Neural cell (in vitro differentiated cells): ENCODE data around the gene FOXP2. TPM values are rescaled to one million over a fixed set of nuclear protein-coding genes. Genes with fewer than 3 reads are reported as not detected.
"Not testable (repeated sequence)": the region's sequence is repeated elsewhere in the genome, so short reads cannot be mapped to it uniquely, and the experiment has no call there.

ENCODE experiments used
- H2AFZ ChIP-seq: fragments of 200-600, 300-800 bp; sonication (generic), shearing (Covaris generic); 2 replicates; pipeline ENCODE4 v1.6.0; 2014; ENCODE audit warnings: low read depth, mild to moderate bottlenecking, antibody characterized with exemption, low read length, moderate library complexity
- H3F3A ChIP-seq: fragments of 200-600 bp; shearing (Covaris generic); 2 replicates; pipeline ENCODE4 v1.6.1; 2016; ENCODE audit warnings: mild to moderate bottlenecking, moderate library complexity, mixed read lengths, antibody characterized with exemption, low read length; ENCODE audit not compliant: insufficient read depth, poor library complexity, severe bottlenecking
- H3K27ac ChIP-seq: fragments of 200-600, 300-800 bp; sonication (generic), shearing (Covaris generic); 2 replicates; pipeline ENCODE4 v1.5.1; 2014; ENCODE audit warnings: mild to moderate bottlenecking, low read length, moderate library complexity
- H3K27me3 ChIP-seq: fragments of 300-800, 200-600 bp; sonication (generic), shearing (Covaris generic); 2 replicates; pipeline ENCODE4 v1.6.0; 2014; ENCODE audit warnings: mild to moderate bottlenecking, low read depth, low read length, moderate library complexity; ENCODE audit not compliant: insufficient read depth
- H3K36me3 ChIP-seq: fragments of 300-800, 200-600 bp; sonication (generic), shearing (Covaris generic); 2 replicates; pipeline ENCODE4 v1.5.1; 2014; ENCODE audit warnings: mild to moderate bottlenecking, antibody characterized with exemption, low read length, moderate library complexity; ENCODE audit not compliant: insufficient read depth
- H3K4me2 ChIP-seq: fragments of 300-800, 200-600 bp; sonication (generic), shearing (Covaris generic); 2 replicates; pipeline ENCODE4 v1.6.0; 2014; ENCODE audit warnings: mild to moderate bottlenecking, low read length
- H3K4me3 ChIP-seq: fragments of 300-800, 200-600 bp; sonication (generic), shearing (Covaris generic); 2 replicates; pipeline ENCODE4 v1.5.1; 2014; ENCODE audit warnings: mild to moderate bottlenecking, low read length, moderate library complexity
- H3K79me2 ChIP-seq: fragments of 200-600 bp; shearing (Covaris generic); replicated peaks from 2 replicates; pipeline ENCODE4 v1.6.0; 2014; ENCODE audit warnings: mild to moderate bottlenecking, low read length, moderate library complexity; ENCODE audit not compliant: insufficient read depth
- H3K9ac ChIP-seq: fragments of 300-800, 200-600 bp; sonication (generic), shearing (Covaris generic); 2 replicates; pipeline ENCODE4 v1.6.1; 2016; ENCODE audit warnings: mild to moderate bottlenecking, low read length, mixed read lengths
- H3K9me2 ChIP-seq: fragments of 200-600 bp; shearing (Covaris generic); 2 replicates; pipeline ENCODE4 v1.6.1; 2016; ENCODE audit warnings: mild to moderate bottlenecking, low read length, mixed read lengths; ENCODE audit not compliant: insufficient read depth
- H3K9me3 ChIP-seq: fragments of 200-600, 300-800 bp; sonication (generic), shearing (Covaris generic); 2 replicates; pipeline ENCODE4 v1.6.1; 2016; ENCODE audit warnings: mild to moderate bottlenecking, mixed run types, low read length, moderate library complexity, mixed read lengths
- H4K20me1 ChIP-seq: fragments of 200-600 bp; shearing (Covaris generic); 2 replicates; pipeline ENCODE4 v1.6.1; 2016; ENCODE audit warnings: mild to moderate bottlenecking, mixed run types; ENCODE audit not compliant: insufficient read depth
- EP300 ChIP-seq: fragments of 450-650 bp; conservative IDR thresholded peaks from 2 replicates; pipeline ENCODE4 v1.6.1; 2014; ENCODE audit warnings: antibody characterized with exemption, mild to moderate bottlenecking, moderate library complexity; ENCODE audit not compliant: poor library complexity, severe bottlenecking
- EZH2 ChIP-seq: fragments of 200-600, 300-800 bp; shearing (Covaris generic), sonication (generic); IDR thresholded peaks from 2 replicates; pipeline ENCODE4 v1.6.1; 2014; ENCODE audit warnings: antibody characterized with exemption, low read length, borderline replicate concordance, mild to moderate bottlenecking; ENCODE audit not compliant: insufficient read depth, poor library complexity, severe bottlenecking
- MXI1 ChIP-seq: fragments of 450-650 bp; conservative IDR thresholded peaks from 2 replicates; pipeline ENCODE4 v1.6.1; 2014; ENCODE audit warnings: antibody characterized with exemption, mild to moderate bottlenecking; ENCODE audit not compliant: poor library complexity, severe bottlenecking
- POLR2AphosphoS5 ChIP-seq: IDR thresholded peaks from 2 replicates; pipeline ENCODE4 v1.6.1; 2012
- RAD21 ChIP-seq: fragments of 450-650 bp; conservative IDR thresholded peaks from 2 replicates; pipeline ENCODE4 v1.6.1; 2014; ENCODE audit warnings: antibody characterized with exemption, mild to moderate bottlenecking, moderate library complexity
- REST ChIP-seq: IDR thresholded peaks from 2 replicates; pipeline ENCODE4 v1.6.1; 2012; ENCODE audit warnings: borderline replicate concordance
- SMC3 ChIP-seq: fragments of 450-650 bp; conservative IDR thresholded peaks from 2 replicates; pipeline ENCODE4 v1.6.1; 2014; ENCODE audit warnings: antibody characterized with exemption, mild to moderate bottlenecking, moderate library complexity; ENCODE audit not compliant: poor library complexity
- TAF1 ChIP-seq: IDR thresholded peaks from 2 replicates; pipeline ENCODE4 v1.6.1; 2012; ENCODE audit warnings: low read depth
- polyA plus RNA-seq: library from polyadenylated mRNA; depleted of rRNA; stranded (reverse); fragments of >200 nt; gene quantifications from 2 replicates; pipeline ENCODE4 v1.2.3, GENCODE V29; 2014
- TF ChIP-seq, protein P1 (sequence below): fragments of 450-650 bp; IDR thresholded peaks from 2 replicates; pipeline ENCODE4 v1.5.1; 2014; ENCODE audit warnings: antibody characterized with exemption, mild to moderate bottlenecking, moderate library complexity; ENCODE audit not compliant: poor library complexity, severe bottlenecking

The FOXP2 gene
- polyA plus RNA-seq, 1 donor from 2014 or later: 51.3 TPM

DNA sequence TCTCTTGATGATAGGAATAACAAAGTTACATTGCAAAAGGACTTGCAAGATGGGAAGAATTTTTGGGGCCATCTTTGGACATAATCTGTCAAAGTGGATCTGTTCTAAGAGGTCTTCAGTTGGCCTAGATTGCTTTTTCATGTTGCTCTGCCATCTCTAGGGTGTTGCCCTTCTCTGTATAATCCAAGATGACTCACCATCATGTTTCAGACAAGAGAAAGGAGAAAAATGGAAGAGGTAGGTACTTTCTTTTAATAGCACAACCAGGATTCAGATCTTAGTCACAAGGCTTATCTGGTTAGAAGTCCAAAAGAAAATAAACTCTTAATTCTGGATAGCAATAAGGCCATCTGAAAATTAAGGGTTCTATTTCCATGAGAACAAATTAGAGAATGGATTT lies 38.7 kb upstream of the FOXP2 start:
- H3K79me2 ChIP-seq: no peaks in the 10 kb centered on the region
- no peak overlapping the region for H3K4me3 ChIP-seq
- no peak overlapping the region for H3K4me2 ChIP-seq
- no peaks in the 10 kb centered on the region for H3K36me3 ChIP-seq
- no peaks in the 10 kb centered on the region for H3K9me3 ChIP-seq
- no peaks in the 10 kb centered on the region for H3K9me2 ChIP-seq
- no peak overlapping the region for H3K27ac ChIP-seq
- TF ChIP-seq REST (no peak), EZH2 (no peak), SMC3 (no peak), EP300 (no peak), TAF1 (no peak), MXI1 (no peak), RAD21 (no peak), POLR2AphosphoS5 (no peak)
- TF ChIP-seq, protein P1, sequence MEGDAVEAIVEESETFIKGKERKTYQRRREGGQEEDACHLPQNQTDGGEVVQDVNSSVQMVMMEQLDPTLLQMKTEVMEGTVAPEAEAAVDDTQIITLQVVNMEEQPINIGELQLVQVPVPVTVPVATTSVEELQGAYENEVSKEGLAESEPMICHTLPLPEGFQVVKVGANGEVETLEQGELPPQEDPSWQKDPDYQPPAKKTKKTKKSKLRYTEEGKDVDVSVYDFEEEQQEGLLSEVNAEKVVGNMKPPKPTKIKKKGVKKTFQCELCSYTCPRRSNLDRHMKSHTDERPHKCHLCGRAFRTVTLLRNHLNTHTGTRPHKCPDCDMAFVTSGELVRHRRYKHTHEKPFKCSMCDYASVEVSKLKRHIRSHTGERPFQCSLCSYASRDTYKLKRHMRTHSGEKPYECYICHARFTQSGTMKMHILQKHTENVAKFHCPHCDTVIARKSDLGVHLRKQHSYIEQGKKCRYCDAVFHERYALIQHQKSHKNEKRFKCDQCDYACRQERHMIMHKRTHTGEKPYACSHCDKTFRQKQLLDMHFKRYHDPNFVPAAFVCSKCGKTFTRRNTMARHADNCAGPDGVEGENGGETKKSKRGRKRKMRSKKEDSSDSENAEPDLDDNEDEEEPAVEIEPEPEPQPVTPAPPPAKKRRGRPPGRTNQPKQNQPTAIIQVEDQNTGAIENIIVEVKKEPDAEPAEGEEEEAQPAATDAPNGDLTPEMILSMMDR: no peak
- no peaks in the 10 kb centered on the region for H4K20me1 ChIP-seq
- no peaks in the 10 kb centered on the region for H3K27me3 ChIP-seq
- no peaks in the 10 kb centered on the region for H3F3A ChIP-seq
- H2AFZ ChIP-seq: no peak overlapping the region
- H3K9ac ChIP-seq: no peak overlapping the region

- H3K4me3 ChIP-seq, H3K79me2 ChIP-seq, H3K9ac ChIP-seq, H3K36me3 ChIP-seq, H3K27ac ChIP-seq, H4K20me1 ChIP-seq, H3K9me2 ChIP-seq, H2AFZ ChIP-seq, H3K4me2 ChIP-seq, H3F3A ChIP-seq, H3K27me3 ChIP-seq, H3K9me3 ChIP-seq: not testable (repeated sequence)
Observed at GRCh38 chr7:114383946-114384345, 30.7 kb upstream of the FOXP2 start.

GRCh38 chr7:114384346-114384745 lies 30.3 kb upstream of the FOXP2 start:
- not testable (repeated sequence) for H3K36me3 ChIP-seq, H3K27me3 ChIP-seq

More at GRCh38 chr7:114384346-114384745, 30.3 kb upstream of the FOXP2 start:
- not testable (repeated sequence) for H3K9me2 ChIP-seq, H3F3A ChIP-seq, H3K9ac ChIP-seq, H3K4me2 ChIP-seq, H2AFZ ChIP-seq, H3K27ac ChIP-seq, H3K4me3 ChIP-seq, H4K20me1 ChIP-seq, H3K9me3 ChIP-seq, H3K79me2 ChIP-seq
